Heart left ventricle (tissue), 13 donors: ENCODE data around the gene LAMC3.

Experiments used
- POLR2A ChIP-seq, 2 donors: fragments of 450-650 bp; IDR thresholded peaks; one replicate each; pipeline ENCODE4 v1.6.1; 2017; ENCODE audit warnings: antibody characterized with exemption in 2 of 2, mild to moderate bottlenecking in 2 of 2, moderate library complexity in 2 of 2
- TF ChIP-seq, protein P1 (sequence below), 12 donors: fragments of 200-600 bp; sonication (generic) in 4 of 12; IDR thresholded peaks; one replicate each; pipeline versions ENCODE4 v1.5.0 to v1.8.0; 2018 to 2022; ENCODE audit warnings: antibody characterized with exemption in 12 of 12, mild to moderate bottlenecking in 5 of 12
- donor health status: ischemic (EF 13 %, LVEDD 7.1; RV severe dilation, severe dysfunction).
- donor health status: DM: no; HTN: yes; CAD: no.
- donor health status: DM: no; HTN: no; CAD: no.
- donor health status: ischemic (EF 25% LVEDD 6.9; RV normal size, moderate dysfunction).
- donor health status: ischemic (EF 25% LVEDD 5.7; RV mildly dilated, moderate dysfunction).
- donor health status: ischemic (EF 35%, LVEDD 5.7; RV mildly dilated, moderate dysfunction).
- donor health status: nonischemic (EF 11% LVEDD 7.7; RV severe dilation, severe dysfunction).
- donor health status: DM: yes; HTN: yes; CAD: no.
- donor health status: PGD.
- donor health status: ischemic (EF 29% LVEDD 5.4; RV normal size, mild dysfunction).
- donor health status: nonischemic (EF 23%, LVEDD 6.1; RV moderate dilation, normal function).

DNA sequence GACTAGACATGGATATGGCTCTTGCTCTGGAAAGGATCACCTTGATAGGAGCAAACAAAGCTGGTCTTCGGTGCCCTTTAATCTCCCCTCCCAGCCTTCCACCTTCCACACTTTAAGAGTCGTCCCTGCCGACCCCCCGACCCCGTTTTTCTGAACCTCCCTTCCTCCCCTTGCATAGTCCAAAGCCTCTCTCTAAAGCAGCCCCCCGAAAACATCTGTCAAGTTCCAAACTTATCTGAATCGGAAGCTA is 116.0 kb downstream of the LAMC3 start:
- no peak for TF ChIP-seq POLR2A (IDR thresholded peaks at IDR 0.05)
- TF ChIP-seq, protein P1, sequence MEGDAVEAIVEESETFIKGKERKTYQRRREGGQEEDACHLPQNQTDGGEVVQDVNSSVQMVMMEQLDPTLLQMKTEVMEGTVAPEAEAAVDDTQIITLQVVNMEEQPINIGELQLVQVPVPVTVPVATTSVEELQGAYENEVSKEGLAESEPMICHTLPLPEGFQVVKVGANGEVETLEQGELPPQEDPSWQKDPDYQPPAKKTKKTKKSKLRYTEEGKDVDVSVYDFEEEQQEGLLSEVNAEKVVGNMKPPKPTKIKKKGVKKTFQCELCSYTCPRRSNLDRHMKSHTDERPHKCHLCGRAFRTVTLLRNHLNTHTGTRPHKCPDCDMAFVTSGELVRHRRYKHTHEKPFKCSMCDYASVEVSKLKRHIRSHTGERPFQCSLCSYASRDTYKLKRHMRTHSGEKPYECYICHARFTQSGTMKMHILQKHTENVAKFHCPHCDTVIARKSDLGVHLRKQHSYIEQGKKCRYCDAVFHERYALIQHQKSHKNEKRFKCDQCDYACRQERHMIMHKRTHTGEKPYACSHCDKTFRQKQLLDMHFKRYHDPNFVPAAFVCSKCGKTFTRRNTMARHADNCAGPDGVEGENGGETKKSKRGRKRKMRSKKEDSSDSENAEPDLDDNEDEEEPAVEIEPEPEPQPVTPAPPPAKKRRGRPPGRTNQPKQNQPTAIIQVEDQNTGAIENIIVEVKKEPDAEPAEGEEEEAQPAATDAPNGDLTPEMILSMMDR (IDR thresholded peaks at IDR 0.05) = no peak
